ENCODE data around the gene IST1.
A peak's percentile ranks its signal among the peaks of the same experiment; 100 is the strongest.

The IST1 gene

DNA sequence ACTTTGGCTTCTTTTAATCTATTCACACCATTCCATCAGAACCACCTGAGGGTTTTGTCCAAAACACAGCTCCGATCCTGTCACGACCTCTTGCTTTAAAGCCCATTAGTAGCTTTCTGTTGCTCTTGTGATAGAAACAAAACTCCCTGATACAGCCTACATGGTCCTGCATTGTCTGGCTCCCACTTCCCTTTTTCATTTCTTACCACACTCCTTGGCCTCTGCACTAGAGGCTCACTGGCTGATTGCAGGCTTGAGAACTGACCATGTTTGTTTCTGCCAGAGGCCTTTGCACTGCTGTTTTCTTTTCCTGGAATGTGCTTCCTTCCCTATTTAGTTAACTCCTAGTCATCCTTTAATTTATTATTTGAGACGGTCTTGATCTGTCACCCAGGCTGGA is 23.7 kb downstream of the IST1 start:
- no peak for DNase-seq (ENCODE audit: low spot score)

DNA sequence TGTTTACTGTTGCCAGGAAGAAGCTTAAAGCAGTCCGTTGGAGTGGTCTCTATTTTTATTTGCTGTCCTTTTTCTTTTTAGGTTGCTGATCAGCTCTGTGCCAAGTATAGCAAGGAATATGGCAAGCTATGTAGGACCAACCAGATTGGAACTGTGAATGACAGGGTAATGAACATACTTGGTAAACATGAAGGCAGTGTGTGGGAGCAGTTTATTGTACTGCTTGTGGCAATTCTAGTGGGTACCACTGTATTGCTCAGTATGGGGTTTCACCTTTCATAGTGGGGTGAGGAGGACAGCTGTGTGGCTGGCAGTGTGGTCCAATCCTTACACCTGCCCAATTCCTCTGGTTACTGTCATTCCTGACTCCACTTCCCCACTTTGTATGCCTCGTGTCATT is 25.3 kb downstream of the IST1 start:
- no peak for DNase-seq (ENCODE audit: low spot score)

DNA sequence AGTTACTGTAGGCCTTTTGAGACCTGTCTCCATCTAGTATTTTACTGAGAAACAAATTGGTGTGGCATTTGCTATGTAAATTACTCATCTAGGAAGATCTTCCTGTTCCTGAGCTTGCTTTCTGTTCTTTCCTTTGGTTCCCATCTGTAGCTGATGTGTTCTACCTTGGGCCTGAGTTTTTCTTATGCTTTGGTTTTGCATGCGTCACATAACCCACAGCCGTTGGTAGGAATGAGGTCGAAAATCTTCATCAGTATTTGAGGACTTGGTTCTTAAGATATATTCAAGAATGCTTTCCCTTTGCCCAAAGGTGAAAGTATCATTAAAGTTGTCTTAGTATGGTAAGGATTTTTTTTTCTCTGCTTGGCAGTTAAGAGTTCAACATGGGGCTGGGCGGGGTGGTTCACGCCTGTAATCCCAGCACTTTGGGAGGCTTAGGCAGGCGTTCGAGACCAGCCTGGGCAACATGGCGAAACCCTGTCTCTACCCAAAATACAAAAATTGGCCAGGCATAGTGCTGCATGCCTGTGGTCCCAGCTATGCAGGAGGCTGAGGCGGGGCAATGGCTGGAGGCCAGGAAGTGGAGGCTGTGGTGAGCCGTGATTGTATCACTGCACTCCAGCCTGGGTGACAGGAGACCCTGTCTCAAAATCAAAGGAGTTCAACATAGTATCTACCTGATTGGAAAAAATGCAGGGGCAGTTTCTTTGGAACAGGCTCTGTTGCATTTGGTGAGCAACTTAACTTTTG is 28.8 kb downstream of the IST1 start:
- no peak for DNase-seq (ENCODE audit: low spot score)

DNA sequence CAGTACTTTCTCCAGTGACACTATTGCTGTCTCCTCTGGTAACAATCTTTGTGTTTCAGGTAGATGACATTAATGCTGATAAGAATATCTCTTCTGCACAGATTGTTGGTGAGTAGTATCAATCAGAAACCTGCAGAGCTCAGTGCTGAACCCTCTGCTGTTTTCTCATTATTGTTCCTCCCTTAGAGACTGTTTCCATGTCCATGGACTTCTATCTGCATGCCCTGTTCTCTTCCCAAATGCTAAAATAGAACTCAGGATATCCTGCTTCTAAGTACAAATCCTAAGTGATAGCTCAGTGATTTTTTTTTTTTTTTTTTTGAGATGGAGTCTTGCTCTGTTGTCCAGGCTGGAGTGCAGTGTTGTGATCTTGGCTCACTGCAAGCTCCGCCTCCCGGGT is 29.4 kb downstream of the IST1 start:
- DNase-seq (ENCODE audit: low spot score), result no peak

DNA sequence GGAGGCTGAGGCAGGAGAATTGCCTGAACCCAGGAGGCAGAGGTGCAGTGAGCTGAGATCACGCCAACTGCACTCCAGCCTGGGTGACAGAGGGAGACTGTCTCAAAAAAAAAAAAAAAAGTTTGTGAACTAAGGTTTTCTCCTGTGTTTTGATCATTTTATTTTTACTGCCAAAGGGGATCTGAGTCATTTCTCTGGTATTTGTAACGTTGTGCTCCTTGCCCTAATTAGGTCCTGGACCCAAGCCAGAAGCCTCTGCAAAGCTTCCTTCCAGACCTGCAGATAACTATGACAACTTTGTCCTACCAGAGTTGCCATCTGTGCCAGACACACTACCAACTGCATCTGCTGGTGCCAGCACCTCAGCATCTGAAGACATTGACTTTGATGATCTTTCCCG is 32.1 kb downstream of the IST1 start:
- DNase-seq (ENCODE audit: low spot score), result no peak

DNA sequence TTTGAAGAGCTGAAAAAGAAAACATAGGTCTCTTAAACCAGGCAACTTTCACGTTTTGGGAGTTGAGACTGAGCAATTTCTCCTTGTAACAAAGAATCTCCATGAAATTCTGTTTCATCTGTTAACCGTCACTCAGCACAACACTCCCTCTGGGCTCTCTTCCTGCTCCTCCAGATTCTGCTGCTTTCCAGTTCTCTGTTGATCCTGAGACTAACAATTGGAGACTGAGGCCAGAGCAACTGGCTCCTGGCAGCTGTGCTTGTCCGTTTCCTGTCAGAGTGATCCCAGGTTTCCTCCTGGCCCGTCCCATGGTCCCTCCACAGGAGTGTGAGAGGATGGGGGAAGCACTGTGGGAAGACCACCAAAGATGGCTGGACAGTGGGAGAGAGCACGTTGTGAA is 32.5 kb downstream of the IST1 start:
- DNase-seq (ENCODE audit: low spot score), result no peak

DNA sequence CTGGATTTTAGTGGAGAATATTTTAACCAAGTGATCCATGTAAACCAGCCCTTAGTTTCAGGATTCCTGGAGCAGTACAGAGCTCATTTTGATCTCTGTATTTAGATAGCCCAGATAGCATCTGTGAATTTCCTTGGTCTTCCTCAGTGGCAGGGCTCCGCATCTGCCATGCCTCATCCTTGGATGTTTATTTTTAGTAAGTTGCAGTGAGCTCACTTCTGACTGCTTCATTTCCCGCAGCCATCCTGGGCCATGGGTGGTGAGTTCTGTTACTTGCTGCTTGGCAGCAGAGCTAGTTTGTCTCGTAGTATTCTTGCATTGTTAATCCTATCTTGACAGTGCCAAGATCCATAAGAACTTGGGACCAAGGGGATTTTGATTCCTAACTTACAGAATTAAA is 33.7 kb downstream of the IST1 start:
- no peak for DNase-seq (ENCODE audit: low spot score)

DNA sequence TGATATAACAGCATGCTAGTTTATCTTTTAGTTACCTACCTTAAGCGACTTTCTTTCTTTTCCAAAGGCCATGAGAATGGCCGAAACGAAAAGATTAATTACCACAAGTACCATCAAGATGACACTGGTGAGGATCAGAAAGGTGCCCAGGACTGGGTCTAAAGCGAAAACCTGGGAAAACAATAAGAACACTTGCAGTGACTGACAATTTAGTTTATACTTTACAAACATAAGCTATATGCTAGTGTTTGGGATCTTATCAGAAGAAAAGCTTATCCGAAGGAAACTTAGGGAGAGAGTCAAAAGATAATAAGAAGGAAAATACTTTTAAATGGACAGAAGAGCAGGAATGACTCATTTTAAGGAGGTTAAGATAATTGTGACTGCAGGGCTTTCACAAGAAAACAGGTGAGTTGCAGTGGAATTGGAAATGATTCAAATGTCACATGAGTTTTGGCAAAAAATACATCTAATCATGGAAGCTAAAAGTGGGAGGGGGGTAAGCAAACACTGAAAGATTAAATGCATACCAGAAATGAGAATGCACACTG is 34.8 kb downstream of the IST1 start:
- no peak for DNase-seq (ENCODE audit: low spot score)

DNA sequence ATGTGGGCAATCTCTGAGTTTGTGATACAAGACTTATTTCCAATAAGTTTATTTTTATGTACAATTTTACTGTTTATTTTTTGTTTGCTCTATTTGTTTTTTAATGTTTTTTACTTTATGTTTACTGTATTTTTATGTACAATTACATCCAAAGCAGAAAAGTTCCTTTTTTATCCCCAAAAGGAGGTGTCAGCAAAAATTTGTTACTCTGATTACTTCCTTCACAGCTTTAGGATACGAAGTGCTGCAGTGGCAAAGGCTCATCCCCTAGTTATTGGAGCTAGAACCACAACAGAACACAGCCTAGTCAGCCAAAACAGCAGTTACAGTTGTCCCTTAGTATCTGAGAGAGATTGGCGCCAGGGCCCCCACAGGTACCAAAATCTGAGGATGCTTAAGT is 35.7 kb downstream of the IST1 start:
- DNase-seq (ENCODE audit: low spot score), result no peak

DNA sequence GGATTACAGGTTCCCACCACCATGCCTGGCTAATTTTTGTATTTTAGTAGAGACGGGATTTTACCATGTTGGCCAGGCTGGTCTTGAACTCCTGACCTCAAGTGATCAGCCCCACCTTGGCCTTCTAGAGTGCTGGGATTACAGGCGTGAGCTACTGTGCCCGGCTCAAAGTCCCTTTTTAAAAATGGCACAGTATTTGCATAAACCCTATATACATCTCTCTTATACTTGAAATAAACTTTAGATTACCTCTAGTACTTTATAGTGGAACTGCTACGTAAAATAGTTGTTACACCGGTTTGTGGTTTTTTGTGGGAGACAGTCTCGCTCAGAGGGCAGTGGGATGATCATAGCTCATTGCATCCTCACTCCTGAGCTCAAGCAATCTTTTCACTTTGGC is 36.3 kb downstream of the IST1 start:
- DNase-seq (ENCODE audit: low spot score), result no peak

DNA sequence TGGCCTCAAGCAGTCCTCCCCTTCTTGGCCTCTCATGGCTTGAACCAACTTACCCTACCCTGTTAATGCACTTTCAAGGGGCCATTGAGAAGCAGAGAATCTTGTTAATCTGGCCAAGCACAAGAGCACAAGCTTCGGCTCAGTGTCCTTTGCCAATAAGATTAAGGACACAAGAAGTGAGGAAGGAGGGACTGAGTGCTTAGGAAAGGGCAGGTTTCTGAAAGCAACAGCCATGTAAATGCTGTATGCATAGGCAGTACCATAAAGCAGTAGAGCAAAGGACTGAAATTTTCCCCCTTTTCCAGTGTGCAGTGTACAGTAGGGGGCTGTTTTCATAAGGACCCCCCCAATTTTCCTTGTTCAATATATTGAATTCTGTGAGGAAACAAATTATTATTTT is 37.7 kb downstream of the IST1 start:
- no peak for DNase-seq (ENCODE audit: low spot score)

DNA sequence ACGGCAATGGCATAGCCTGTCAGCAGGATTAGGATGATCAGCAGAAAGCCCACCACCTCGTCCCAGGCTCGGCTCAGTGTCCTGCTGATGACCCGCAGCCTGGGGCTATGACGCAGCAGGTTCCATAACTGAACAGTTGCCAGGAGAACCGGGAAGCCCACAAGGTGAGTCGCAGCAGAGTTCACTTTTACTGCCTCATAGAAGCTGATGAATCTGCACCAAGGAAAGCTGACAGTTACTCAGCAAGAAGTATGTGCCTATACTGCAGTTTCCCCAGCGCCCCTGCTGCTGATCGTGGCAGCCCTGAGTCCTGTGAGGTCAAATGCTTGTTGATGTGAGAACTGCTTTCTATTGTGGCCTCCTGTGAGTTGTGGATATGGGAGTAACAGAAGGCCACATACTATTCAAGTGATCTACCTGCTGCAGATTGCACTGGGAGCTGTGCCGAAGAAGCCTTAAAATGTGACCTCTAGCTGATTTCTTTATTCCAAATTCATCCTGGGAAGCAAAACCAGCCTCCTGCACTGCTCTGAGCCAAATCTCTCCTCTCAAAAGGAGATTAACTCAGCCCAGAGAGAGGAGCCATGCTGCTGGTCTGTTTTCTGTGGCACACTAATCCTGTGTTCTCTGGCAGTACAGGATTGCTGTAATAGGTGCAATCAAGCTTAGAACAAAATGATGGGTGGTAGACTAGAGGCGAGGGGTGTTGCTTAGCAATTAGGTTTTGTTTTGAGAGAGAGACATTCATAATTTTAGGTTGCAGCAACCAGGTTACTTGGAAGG is 38.8 kb downstream of the IST1 start:
- no peak for DNase-seq (ENCODE audit: low spot score)

DNA sequence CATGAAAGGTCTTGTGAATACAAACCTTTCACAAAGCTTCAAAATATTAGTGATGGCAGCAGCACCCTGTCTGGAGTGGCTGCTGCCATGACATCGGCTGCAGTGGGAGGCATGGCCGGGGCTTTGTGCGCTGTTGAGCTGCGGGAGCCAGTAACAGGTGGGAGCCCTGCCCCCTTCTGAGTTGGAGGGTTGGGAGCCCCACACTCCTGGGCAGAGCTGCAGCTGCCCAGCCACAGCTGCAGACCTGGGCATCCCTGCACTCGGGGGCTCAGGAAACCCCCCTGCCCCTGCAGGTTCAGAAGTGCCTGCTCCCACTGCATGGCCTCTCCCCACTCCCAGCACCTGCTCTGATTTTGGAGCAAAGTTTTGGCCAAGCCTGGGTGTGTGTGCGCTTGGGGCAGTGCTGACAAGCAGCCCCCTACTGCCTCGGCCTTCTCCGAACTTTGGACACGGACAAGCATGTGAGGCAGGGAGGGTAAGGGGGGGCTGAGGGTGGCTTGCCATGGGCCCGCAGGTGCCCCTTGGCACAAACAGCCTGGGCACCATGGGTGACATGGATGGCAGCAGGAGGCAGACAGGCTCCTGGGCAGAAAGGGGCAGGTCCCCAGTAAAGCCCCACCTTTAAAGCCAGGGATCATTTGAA is 42.7 kb downstream of the IST1 start:
- DNase-seq (ENCODE audit: low spot score), result no peak

DNA sequence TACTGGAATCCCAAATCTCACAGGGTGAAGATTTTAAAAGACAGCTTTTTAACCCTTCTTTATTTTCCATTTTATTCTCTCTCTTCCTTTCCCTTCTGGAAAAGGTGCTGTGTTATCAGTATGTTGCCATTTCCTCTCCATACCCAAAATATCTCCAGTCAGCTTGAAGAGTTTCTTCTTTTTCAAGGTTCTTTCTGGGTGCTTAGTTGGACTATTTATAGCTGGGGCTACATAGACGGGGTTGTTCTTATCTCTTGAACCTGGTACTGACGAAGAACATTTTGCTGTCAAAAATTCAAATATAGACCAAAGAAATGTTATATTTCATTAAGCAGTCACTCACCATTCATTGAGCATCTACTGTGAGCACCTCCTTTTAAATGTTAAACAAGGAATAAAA is 48.6 kb downstream of the IST1 start:
- no peak for DNase-seq (ENCODE audit: low spot score)

DNA sequence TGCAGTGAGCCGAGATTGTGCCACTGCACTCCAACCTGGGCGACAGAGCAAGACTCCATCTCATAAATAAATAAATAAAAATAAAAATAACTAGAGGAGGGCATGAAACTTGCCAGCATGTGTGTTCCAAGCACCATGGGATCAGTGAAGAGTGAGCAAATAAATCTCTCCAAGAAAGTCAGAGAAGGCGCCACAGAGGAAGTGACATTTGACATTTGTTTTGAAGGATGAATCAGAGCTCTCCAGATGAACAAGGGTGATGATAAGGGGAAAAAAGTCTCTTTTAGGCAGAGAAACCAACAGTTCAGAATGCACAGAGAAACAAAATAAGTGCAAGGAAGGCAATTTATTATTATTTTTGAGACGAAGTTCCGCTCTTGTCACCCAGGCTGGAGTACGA is 50.3 kb downstream of the IST1 start:
- DNase-seq (ENCODE audit: low spot score), result no peak

DNA sequence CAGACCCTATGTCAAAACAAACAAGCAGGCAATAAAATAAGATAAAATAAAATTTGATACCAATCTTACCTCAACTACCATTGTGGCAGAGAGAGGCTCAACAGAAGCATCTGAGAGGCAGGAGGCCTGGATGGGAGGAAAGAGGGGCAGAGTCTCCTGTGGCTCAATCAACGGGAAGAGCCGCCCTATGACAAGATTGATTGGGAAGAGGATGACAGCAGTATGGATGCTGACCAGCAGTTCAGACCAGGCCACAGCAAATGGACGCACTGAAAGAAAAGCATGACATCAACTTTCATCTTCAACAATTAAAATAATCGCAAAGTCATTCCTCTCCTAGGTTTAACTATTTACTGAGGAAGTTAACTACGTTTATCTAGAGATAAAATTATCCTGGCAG is 57.5 kb downstream of the IST1 start:
- DNase-seq (ENCODE audit: low spot score), result no peak

DNA sequence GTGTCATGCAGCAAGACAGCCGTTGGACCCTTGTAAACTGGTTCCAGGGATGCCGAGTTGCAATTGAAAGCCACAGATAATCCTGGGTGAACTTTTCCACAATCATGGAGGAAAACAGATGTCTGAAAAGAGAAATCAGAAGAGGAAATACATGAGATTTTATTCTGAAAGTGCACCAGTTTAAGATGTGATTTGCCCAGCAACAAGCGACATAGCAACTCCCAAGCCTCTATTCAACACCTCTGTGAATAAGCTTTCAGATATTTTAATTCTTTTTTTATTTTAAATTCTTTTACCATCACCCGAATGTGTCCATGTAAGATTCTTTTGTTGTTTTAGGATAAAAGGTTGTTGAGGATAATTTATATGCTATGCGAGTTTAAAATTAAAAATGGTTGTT is 58.8 kb downstream of the IST1 start:
- DNase-seq (ENCODE audit: low spot score), result no peak

DNA sequence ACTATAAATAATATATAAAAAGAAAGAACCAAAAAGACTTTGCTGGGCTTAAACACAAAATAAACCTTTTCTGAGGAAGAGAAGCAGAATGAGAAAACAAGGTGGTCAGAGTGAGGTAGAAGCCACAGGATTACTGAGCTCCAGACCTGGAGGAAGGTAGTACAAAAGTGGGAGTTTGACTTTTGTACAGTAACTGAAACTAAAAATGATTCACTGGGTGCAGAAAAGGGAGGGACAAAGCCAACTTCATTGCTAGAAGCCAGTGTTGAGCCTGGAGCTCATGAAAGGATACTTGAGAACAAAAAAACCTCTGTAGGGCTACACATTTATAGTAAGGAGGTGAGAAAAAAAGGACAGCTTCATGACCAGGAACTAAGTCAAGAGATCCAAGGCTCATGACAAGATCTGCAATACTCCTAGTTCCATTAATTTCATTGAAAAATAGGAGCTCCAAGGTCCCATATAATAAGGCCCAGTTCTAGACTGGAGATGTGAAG is 59.4 kb downstream of the IST1 start:
- no peak for DNase-seq (ENCODE audit: low spot score)

DNA sequence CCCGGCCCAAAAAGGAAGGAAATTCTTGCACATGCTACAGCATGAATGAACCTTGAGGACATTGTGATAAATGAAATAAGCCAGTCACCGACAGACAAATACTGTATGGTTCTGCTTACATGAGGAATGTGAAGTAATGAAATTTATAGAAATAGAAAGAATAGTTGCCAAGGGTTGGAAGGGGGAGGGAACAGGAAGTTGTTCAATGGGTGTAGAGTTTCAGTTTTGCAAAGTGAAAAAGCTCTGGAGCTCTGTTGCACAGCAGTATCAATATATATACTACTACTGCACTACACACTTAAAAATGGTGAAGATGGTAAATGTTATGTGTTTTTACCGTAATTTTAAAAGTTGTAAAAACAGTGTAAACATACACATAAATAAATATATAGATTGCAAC is 61.2 kb downstream of the IST1 start:
- no peak for DNase-seq (ENCODE audit: low spot score)

DNA sequence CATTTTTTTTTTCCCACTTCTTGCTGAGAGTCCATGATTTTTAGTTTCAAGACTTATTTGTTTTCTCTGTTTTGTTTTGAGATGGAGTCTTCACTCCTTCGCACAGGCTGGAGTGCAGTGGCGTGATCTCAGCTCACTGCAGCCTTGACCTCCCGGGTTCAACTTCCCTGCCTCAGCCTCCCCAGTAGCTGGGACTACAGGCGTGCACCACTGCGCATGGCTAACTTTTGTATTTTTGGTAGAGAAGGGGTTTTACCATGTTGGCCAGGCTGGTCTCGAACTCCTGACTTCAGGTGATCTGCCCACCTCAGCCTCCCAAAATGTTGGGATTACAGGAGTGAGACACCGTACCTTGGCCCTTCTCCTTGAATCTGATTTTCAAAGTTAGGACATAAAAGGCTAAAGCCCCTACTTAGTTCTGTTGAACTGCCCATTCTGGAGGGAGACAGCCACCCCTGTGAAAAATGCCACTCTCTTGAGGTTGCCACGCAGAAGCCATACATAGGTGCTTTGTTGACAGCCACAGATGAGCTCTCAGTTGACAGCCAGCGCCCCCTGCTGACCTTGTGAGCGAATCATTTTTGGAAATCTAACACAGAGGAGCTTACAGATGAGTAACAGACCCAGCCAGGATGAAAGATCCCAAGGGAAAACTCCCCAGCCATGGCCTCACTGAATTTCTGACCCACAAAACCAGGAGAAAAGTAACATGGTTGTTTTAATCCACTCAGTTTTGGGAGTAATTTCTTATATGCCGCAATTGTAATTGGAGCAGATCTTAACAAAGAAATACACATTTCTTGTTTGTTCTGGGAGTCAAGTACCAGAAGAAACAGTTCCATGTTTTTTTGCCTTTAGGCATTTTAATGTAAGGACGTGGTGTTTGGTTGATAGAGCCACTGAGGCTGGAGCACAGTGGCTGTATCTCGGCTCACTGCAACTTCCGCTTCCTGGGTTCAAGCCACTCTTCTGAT is 66.0 kb downstream of the IST1 start:
- DNase-seq (ENCODE audit: low spot score), result peak; percentile 65

DNA sequence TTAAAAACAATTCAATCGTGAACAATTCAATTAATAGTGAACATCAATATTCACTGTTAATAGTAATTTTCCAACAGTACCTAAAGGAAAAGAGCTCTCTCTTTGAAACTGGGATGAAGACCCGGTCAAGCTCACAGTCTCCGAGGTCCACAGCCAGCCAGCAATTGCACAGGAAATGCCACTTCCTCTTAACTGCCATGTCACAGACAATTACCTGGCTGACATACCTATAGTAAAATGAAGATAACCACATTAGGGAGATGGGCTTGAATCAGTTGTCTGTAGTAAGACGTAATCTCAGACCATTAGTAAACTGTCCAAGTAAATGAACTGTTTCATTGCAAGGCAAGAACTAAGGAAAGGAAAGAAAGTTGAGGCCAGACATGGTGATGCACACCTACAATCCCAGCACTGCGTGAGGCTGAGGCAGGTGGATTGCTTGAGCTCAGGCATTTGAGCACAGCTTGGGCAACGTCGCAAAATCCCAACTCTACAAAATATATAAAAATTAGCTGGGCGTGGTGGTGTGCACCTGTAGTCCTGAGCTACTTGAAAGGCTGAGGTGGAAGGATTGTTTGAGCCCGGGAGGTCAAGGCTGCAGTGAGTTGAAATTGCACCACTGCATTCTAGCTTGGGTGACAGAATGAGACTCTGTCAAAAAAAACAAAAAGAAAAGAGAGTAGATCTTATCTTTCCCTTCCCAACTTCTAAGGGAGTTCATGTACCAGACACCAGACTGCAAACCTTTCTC is 68.0 kb downstream of the IST1 start:
- DNase-seq (ENCODE audit: low spot score), result no peak

All from HuH-7.5 (cell line).